ENCODE measurements around the gene SPATS2. TPM values are rescaled to one million over a fixed set of nuclear protein-coding genes. Genes with fewer than 3 reads are reported as not detected.

The SPATS2 gene
- total RNA-seq, 1 donor from 2014 or later = 5.9 TPM

- Histone ChIP-seq H3K36me3 (peaks cover 4% of the 10 kb centered on the region), H3K27me3 (ENCODE audit: low read depth) (no peaks in the 10 kb centered on the region), H3K4me3 (no peak overlapping the region), H3K27ac (replicated peaks) (no peak overlapping the region), H3K9me3 (replicated peaks) (no peaks in the 10 kb centered on the region), H3K4me1 (no peaks in the 10 kb centered on the region)
- intact Hi-C loops (cut with micrococcal nuclease) = no loop called here
- no peak for TF ChIP-seq CTCF (IDR thresholded peaks at IDR 0.05; ENCODE audit: borderline replicate concordance)
- no peak for DNase-seq
Observed at GRCh38 chr12:49476091-49476490, 108.8 kb downstream of the SPATS2 start.

- no peaks in the 10 kb centered on the region for H3K9me3 ChIP-seq (replicated peaks)
- H3K27me3 ChIP-seq (ENCODE audit: low read depth) = no peaks in the 10 kb centered on the region
- no peak overlapping the region for H3K27ac ChIP-seq (replicated peaks)
- H3K4me1 ChIP-seq = peaks cover 11% of the 10 kb centered on the region
- intact Hi-C loops (cut with micrococcal nuclease) = no loop called here
- TF ChIP-seq CTCF (IDR thresholded peaks at IDR 0.05; ENCODE audit: borderline replicate concordance) = no peak
- H3K36me3 ChIP-seq = peaks cover 4% of the 10 kb centered on the region
- no peak overlapping the region for H3K4me3 ChIP-seq
- DNase-seq = no peak
Observed at GRCh38 chr12:49478949-49479664, 111.8 kb downstream of the SPATS2 start.

- H3K4me3 ChIP-seq = no peak overlapping the region
- H3K9me3 ChIP-seq (replicated peaks) = no peaks in the 10 kb centered on the region
- no peaks in the 10 kb centered on the region for H3K27me3 ChIP-seq (ENCODE audit: low read depth)
- no peak overlapping the region for H3K27ac ChIP-seq (replicated peaks)
- DNase-seq = no peak
- intact Hi-C loops (cut with micrococcal nuclease) = no loop called here
- H3K36me3 ChIP-seq = peaks cover 25% of the 10 kb centered on the region
- H3K4me1 ChIP-seq = peaks cover 11% of the 10 kb centered on the region
- TF ChIP-seq CTCF (IDR thresholded peaks at IDR 0.05; ENCODE audit: borderline replicate concordance) = no peak
Observed at GRCh38 chr12:49482095-49483051, 115.1 kb downstream of the SPATS2 start.

- no peak for DNase-seq
- H3K27me3 ChIP-seq (ENCODE audit: low read depth) = no peaks in the 10 kb centered on the region
- peaks cover 25% of the 10 kb centered on the region for H3K36me3 ChIP-seq
- intact Hi-C loops (cut with micrococcal nuclease) = no loop called here
- no peak for TF ChIP-seq CTCF (IDR thresholded peaks at IDR 0.05; ENCODE audit: borderline replicate concordance)
- H3K4me3 ChIP-seq = no peak overlapping the region
- no peaks in the 10 kb centered on the region for H3K9me3 ChIP-seq (replicated peaks)
- no peak overlapping the region for H3K27ac ChIP-seq (replicated peaks)
- peaks cover 11% of the 10 kb centered on the region for H3K4me1 ChIP-seq
Observed at GRCh38 chr12:49483619-49484018, 116.4 kb downstream of the SPATS2 start.

GRCh38 chr12:49487605-49488004, 120.3 kb downstream of the SPATS2 start:
- Histone ChIP-seq H3K4me3 (no peak overlapping the region), H3K27me3 (ENCODE audit: low read depth) (no peaks in the 10 kb centered on the region), H3K27ac (replicated peaks) (no peak overlapping the region), H3K9me3 (replicated peaks) (no peaks in the 10 kb centered on the region), H3K4me1 (peaks cover 5% of the 10 kb centered on the region), H3K36me3 (peaks cover 29% of the 10 kb centered on the region)
- DNase-seq = no peak
- TF ChIP-seq CTCF (IDR thresholded peaks at IDR 0.05; ENCODE audit: borderline replicate concordance) = no peak
- intact Hi-C loops (cut with micrococcal nuclease) = no loop called here
